Vagina (tissue), 2 donors: Measurements from ENCODE around the gene DPF3.

Experiments used
- POLR2A ChIP-seq, 2 donors: fragments of 450-650 bp; IDR thresholded peaks; one replicate each; pipeline ENCODE4 v1.6.1; 2017; ENCODE audit warnings: antibody characterized with exemption in 2 of 2, mild to moderate bottlenecking in 2 of 2, moderate library complexity in 2 of 2
- POLR2AphosphoS5 ChIP-seq, 2 donors: sonication (generic); formaldehyde crosslinking; IDR thresholded peaks; one replicate each; pipeline ENCODE4 v1.9.0; 2017; ENCODE audit warnings: antibody characterized with exemption in 2 of 2, mild to moderate bottlenecking in 2 of 2, low read depth in 1 of 2; ENCODE audit not compliant: insufficient read depth in 1 of 2
- TF ChIP-seq, protein P1 (sequence below), 3 experiments: fragments of 450-650 bp in 2 of 3; fragments of 200-600 bp in 1 of 3; sonication (generic) in 1 of 3; IDR thresholded peaks; one replicate each; pipeline ENCODE4 v1.5.1; 2017 to 2019; ENCODE audit warnings: antibody characterized with exemption in 3 of 3, mild to moderate bottlenecking in 2 of 3, moderate library complexity in 2 of 3

DNA sequence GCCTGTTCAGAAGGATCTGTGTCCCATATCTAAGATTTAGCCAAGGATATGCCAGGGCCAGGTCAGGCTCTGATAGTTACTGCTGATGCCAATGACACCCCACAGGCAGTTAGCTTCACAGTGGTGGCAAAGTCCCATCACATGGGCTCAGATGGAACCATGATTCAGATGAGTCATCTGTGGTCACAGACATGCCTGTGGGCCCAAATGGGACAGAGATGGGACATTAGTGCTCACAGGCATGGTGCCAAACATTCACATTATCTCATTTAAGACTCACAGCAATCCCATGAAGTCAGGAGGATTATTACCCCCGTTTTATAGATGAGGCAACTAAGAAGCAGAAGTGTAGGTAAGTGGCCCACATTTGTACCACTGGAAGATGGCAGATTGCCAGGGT lies 207.8 kb downstream of the DPF3 start:
- TF ChIP-seq, protein P1, sequence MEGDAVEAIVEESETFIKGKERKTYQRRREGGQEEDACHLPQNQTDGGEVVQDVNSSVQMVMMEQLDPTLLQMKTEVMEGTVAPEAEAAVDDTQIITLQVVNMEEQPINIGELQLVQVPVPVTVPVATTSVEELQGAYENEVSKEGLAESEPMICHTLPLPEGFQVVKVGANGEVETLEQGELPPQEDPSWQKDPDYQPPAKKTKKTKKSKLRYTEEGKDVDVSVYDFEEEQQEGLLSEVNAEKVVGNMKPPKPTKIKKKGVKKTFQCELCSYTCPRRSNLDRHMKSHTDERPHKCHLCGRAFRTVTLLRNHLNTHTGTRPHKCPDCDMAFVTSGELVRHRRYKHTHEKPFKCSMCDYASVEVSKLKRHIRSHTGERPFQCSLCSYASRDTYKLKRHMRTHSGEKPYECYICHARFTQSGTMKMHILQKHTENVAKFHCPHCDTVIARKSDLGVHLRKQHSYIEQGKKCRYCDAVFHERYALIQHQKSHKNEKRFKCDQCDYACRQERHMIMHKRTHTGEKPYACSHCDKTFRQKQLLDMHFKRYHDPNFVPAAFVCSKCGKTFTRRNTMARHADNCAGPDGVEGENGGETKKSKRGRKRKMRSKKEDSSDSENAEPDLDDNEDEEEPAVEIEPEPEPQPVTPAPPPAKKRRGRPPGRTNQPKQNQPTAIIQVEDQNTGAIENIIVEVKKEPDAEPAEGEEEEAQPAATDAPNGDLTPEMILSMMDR (IDR thresholded peaks at IDR 0.05): no peak
- TF ChIP-seq POLR2AphosphoS5 (IDR thresholded peaks at IDR 0.05; ENCODE audit: insufficient read depth in 1 of 2, low read depth in 1 of 2) (no peak), POLR2A (IDR thresholded peaks at IDR 0.05) (no peak)
